Dendritic cell treated with granulocyte-macrophage colony-stimulating factor and Interleukin-4, amounts not matched to agents 40 ng/mL and 50 ng/mL, for 4 days (primary cell): ENCODE results near the gene ZNF792.
A peak's percentile ranks its signal among the peaks of the same experiment; 100 is the strongest.

ENCODE experiments used
- H3K27ac Mint-ChIP-seq: one replicate; pipeline ENCODE4 v1.8.0; 2022; ENCODE audit warnings: mild to moderate bottlenecking, mixed read lengths
- H3K27me3 Mint-ChIP-seq: one replicate; pipeline ENCODE4 v1.8.0; 2022; ENCODE audit warnings: mild to moderate bottlenecking, mixed read lengths
- H3K36me3 Mint-ChIP-seq: one replicate; pipeline ENCODE4 v1.8.0; 2022; ENCODE audit warnings: low read depth, mixed read lengths
- H3K4me1 Mint-ChIP-seq: one replicate; pipeline ENCODE4 v1.8.0; 2022; ENCODE audit warnings: low read depth, mixed read lengths
- H3K4me3 Mint-ChIP-seq: one replicate; pipeline ENCODE4 v1.8.0; 2022; ENCODE audit warnings: mild to moderate bottlenecking, moderate library complexity, mixed read lengths
- H3K9me3 Mint-ChIP-seq: one replicate; pipeline ENCODE4 v1.8.0; 2022; ENCODE audit warnings: mixed read lengths
- intact Hi-C: fragments of 100-400 bp; cut with micrococcal nuclease; formaldehyde crosslinking; loops from one replicate; pipeline ENCODE4 v1.15.0; 2022

ZNF792 gene

DNA sequence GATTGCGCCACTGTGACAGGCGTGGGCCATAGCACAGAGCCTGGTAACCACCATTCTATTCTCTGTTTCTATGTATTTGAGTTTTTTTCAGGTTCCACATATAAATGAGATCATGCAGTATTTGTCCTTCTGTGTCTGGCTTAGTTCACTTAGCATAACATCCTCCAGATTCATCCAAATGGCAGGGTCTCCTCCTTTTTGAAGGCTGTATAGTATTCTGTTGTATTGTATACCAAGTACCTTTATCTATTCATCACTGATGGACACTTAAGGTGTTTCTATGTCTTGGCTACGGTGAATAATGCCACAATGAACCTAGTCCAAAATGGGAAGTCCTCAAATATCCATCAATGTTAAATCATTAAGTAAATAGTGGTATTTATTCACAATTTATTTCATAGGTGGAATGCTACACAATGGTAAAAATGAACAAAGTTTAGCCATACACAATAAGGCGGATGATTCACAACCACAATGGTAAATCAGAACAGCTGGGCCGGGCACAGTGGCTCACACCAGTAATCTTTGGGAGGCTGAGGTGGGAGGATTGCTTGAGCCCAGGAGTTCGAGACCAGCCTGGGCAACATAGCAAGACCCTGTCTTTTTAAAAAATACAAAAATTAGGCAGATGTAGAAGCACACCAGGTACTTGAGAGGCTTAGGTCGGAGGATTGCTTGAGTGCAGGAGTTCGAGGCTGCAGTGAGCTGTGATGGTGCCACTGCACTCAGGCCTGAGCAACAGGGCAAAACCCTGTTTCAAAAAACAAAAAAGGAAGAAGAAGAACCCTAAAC is 27.7 kb upstream of the ZNF792 start:
- Mint-ChIP-seq H3K9me3 (no peaks in the 10 kb centered on the region), H3K4me1 (peaks cover 44% of the 10 kb centered on the region), H3K27ac (no peak overlapping the region), H3K4me3 (no peak overlapping the region), H3K27me3 (peaks cover 6% of the 10 kb centered on the region), H3K36me3 (no peaks in the 10 kb centered on the region)
- intact Hi-C loops = no loop called here

DNA sequence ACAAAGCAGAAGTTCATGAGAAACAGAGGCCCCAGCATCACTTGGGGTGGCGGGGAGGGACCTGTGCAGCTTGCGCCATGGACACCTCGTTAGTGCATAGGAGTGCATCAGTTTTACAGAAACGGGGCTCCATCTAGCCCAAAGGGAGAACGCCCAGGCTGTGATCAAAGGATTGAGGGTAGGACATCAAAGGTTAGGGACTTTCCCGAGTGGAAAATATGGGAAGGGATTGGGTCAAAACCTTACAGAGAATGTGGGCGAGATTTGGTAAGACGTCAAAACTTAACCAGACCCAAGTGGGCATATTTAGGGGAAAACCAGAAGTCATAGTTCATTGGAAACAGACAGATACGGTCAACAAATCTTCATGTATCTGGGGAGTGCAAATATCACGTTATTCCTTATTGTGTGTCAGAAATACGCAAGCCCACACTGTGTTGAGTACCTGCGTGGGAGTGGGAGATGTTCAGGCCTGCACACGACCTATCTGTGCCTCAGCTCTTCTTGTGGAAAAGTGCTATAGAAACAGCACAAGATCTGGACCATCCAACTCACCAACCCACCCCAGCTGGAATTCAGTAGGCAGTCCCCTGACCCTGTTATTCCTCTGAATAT is 26.7 kb upstream of the ZNF792 start:
- Mint-ChIP-seq H3K36me3 (no peaks in the 10 kb centered on the region), H3K27ac (peak overlapping the region; percentile 28), H3K27me3 (peaks cover 7% of the 10 kb centered on the region), H3K9me3 (no peaks in the 10 kb centered on the region), H3K4me3 (no peak overlapping the region), H3K4me1 (peaks cover 38% of the 10 kb centered on the region)
- intact Hi-C loops = no loop called here

DNA sequence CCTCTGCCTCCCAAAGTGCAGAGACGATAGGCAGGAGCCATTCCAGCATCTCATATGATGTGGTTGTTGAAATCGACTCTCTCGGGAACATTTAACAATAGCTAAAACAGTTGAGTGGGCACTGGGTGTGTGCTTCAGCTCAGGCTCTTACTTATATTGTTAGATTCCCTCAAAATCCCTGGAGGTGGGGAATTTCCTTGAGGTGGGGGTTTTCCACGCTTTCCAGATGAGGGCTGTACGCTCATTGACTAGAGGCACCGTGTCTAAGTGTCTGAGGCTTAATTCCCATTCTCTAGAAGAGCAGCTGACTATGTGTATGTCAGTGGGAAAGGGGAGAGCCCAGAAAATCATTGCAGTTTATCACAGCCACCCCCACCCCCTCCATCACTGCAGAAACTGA is 25.3 kb upstream of the ZNF792 start:
- H3K9me3 Mint-ChIP-seq = peaks cover 2% of the 10 kb centered on the region
- H3K4me1 Mint-ChIP-seq = peaks cover 42% of the 10 kb centered on the region
- intact Hi-C loops = no loop called here
- H3K27ac Mint-ChIP-seq = peak overlapping the region; percentile 71
- H3K27me3 Mint-ChIP-seq = peaks cover 8% of the 10 kb centered on the region
- H3K36me3 Mint-ChIP-seq = no peaks in the 10 kb centered on the region
- H3K4me3 Mint-ChIP-seq = no peak overlapping the region

DNA sequence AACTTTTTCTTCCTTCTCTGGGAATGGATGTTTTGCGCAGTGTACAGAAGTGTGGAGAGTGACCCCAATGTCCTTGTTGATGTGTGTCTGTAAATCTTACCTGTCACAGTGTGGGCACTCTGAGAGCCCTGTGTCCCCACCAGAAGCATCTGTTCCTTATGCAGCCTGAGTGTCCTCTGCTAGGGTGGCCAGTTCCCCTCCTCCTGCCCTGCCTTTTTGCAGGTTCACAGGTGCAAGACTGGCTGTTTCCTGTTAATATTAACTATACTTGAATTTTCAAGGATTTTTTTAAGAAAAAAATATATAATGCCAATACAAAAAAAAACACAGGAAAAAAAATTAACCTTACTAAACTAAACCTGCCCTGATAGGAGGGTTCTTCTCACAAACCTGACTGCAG is 24.1 kb upstream of the ZNF792 start:
- Mint-ChIP-seq H3K4me3 (no peak overlapping the region), H3K27me3 (peaks cover 2% of the 10 kb centered on the region), H3K9me3 (peaks cover 8% of the 10 kb centered on the region), H3K27ac (peak overlapping the region; percentile 71), H3K36me3 (no peaks in the 10 kb centered on the region), H3K4me1 (peaks cover 39% of the 10 kb centered on the region)
- intact Hi-C loops = no loop called here

DNA sequence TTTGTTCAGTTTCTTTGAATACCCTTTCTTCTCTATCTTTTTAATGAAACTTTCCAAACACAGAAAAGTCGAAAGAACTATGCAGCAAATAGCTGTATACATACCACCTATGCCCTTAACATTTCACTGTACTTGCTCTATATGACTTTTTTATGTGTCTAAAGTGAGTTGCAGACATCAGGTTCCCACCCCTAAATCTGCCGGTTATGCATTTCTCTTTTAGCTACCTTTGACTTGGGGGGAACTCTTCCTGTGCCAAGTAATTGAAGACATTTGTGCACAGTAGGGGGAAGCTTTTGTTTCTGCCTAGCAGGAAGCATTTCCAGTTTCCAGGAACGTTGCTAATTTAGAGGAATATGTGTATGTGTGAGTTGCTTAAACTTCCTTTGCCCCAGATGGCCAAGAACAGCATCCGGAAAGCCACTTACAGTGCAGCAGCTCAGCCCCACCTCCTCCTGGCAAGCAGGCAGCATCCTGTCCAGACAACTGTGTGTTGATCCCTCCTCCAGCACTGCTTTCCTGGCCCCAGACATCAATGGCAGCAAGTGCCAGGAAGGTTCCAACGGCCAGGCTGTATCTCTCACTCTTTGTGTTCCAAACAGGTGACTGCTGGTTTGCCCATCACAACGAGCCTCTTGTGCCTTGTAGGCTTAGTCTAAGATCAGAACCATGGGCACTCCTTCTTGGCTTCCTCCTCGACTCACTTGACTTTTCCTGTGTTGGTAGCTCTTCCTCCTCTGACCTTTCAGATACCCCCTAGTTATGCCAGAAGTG is 21.4 kb upstream of the ZNF792 start:
- Mint-ChIP-seq H3K4me1 (peaks cover 35% of the 10 kb centered on the region), H3K36me3 (no peaks in the 10 kb centered on the region), H3K4me3 (no peak overlapping the region), H3K27me3 (peaks cover 2% of the 10 kb centered on the region), H3K27ac (no peak overlapping the region), H3K9me3 (peaks cover 8% of the 10 kb centered on the region)
- intact Hi-C loops = no loop called here

DNA sequence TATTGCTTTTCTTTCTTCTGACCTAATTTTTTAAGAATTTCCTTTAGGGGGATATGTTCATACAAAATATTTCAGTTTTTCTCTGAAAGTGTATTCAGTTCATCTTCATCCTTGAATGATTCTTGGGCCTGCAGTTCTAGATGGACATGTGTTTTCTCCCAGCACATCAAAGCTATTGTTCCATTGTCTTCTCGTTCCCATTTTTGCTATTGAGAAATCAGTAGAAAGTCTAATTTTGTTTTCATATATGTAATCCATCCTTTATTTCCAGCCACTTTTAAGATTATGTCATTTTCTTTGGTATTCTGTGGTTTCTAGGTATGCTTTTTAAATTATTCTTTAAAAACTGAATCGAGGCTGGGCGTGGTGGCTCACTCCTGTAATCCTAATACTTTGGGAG is 20.3 kb upstream of the ZNF792 start:
- peaks cover 8% of the 10 kb centered on the region for H3K9me3 Mint-ChIP-seq
- H3K27me3 Mint-ChIP-seq = peaks cover 2% of the 10 kb centered on the region
- peaks cover 28% of the 10 kb centered on the region for H3K4me1 Mint-ChIP-seq
- intact Hi-C loops = no loop called here
- no peak overlapping the region for H3K27ac Mint-ChIP-seq
- H3K4me3 Mint-ChIP-seq = no peak overlapping the region
- no peaks in the 10 kb centered on the region for H3K36me3 Mint-ChIP-seq

DNA sequence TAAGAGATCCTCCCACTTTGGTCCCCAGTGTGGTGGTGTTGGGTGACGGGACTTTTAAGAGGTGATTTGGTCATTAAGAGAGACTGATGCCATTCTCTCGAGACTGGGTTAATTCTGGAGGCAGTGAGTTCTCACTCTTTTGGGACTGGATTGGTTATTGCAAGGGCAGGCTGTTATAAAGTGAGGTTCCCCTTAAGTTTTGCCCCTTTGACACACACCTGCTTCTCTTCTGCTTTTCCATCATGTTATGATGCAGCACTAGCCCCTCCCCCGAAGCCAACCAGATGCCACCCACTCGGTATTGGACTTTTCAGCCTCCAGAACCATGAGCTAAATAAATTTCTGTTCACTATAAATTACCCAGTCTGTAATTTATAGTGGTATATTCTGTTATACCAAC is 19.8 kb upstream of the ZNF792 start:
- peaks cover 2% of the 10 kb centered on the region for H3K27me3 Mint-ChIP-seq
- intact Hi-C loops = no loop called here
- no peaks in the 10 kb centered on the region for H3K36me3 Mint-ChIP-seq
- H3K4me3 Mint-ChIP-seq = no peak overlapping the region
- H3K4me1 Mint-ChIP-seq = peaks cover 23% of the 10 kb centered on the region
- no peak overlapping the region for H3K27ac Mint-ChIP-seq
- peaks cover 8% of the 10 kb centered on the region for H3K9me3 Mint-ChIP-seq

DNA sequence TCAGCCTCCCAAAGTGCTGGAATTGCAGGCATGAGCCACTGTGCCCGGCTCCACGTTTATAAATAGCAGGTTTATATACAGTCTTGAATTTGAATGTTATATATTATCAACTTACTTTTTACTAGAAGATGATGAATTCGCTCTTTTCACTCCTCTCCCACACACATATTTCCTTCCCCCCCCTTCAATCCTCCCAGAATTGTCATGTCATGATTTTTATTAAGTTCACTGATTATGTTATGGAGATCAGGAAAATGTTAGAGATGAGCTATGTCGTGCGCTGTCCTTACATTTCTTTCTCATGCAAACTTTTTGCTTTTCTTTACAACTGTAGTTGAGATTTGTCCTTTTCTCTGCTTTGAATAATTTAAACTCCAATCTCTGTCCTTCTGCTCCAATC is 18.2 kb upstream of the ZNF792 start:
- intact Hi-C loops = no loop called here
- H3K36me3 Mint-ChIP-seq = no peaks in the 10 kb centered on the region
- H3K27me3 Mint-ChIP-seq = peaks cover 2% of the 10 kb centered on the region
- H3K9me3 Mint-ChIP-seq = peaks cover 8% of the 10 kb centered on the region
- no peak overlapping the region for H3K4me3 Mint-ChIP-seq
- H3K4me1 Mint-ChIP-seq = peaks cover 17% of the 10 kb centered on the region
- H3K27ac Mint-ChIP-seq = no peak overlapping the region

DNA sequence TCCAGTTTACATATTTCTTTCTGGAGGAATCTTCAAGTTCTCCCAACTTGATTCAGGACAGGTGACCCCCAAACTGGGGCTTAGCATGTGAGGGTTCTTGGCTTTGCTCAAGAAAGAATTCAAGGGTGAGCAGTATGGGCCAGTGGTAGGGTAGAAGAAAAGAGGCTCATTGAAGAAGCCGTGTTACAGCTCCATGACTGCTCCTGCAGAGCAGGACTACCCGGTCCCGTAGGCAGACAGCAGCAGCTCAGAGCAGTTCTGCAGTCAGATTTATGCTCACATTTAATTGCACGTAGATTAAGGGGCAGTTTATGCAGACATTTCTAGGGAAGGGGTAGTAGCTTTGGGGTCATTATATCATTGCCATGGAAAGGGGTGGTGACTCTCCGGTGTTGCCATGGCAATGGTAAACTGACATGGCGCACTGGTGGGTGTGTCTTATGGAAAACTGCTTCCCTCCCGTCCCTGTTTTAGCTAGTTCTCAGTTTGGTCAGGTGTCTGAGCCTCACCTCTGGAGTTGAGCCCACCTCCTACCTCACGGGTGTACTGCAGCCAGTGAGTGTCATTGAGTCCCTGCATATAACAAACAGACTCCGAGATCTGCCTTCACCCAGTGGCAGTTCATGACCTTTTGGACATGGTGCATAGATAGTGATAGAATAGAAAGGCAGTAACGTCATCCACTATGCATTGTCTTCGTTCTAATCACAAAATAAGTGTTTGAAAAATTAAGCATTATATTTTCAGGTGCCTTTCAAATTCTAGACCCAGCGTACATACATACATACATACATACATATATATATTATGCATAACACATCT is 16.0 kb upstream of the ZNF792 start:
- Mint-ChIP-seq H3K27ac (no peak overlapping the region), H3K9me3 (peaks cover 20% of the 10 kb centered on the region), H3K4me1 (peaks cover 24% of the 10 kb centered on the region), H3K4me3 (no peak overlapping the region), H3K27me3 (no peaks in the 10 kb centered on the region), H3K36me3 (peaks cover 6% of the 10 kb centered on the region)
- intact Hi-C loops = no loop called here

DNA sequence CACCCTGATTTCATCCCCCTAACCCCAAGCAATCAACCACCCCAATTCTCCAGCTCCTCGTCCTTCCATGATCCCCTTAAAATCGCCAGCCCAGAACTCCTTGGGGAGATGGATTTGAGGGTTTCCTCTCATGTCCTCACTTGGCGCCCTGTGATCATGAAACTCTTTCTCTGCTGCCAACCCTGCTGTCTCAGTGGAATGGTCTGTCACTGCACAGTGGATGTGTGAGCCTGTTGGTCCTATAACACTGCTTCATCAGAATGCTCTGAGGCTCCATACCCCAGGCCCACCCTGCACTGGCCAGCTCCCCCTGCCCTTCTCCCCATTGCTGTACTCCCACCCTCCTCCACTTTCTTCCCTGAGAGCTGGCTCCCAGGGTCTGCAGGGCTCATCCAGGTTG is 12.6 kb upstream of the ZNF792 start:
- H3K36me3 Mint-ChIP-seq = peaks cover 6% of the 10 kb centered on the region
- no peak overlapping the region for H3K27ac Mint-ChIP-seq
- H3K4me1 Mint-ChIP-seq = peaks cover 39% of the 10 kb centered on the region
- peaks cover 13% of the 10 kb centered on the region for H3K9me3 Mint-ChIP-seq
- intact Hi-C loops = no loop called here
- no peak overlapping the region for H3K4me3 Mint-ChIP-seq
- H3K27me3 Mint-ChIP-seq = no peaks in the 10 kb centered on the region

DNA sequence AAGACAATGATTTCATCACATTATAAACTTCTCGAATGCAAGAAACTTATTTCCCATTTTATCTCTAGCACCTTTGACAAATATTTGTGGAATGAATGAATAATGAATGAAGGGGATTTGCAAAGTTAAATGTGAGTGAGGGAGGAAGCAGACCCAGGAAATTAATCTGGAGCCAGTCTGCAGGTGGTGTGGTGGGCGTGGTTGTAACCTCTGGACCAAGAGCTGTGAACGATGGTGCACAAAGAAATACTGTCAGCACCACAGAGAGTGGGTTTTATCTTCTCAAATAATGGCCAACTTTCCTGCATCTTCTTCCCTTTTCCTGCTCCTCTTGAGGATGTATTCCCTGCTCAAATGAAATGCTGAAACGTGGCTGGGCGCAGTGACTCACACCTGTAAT is 11.0 kb upstream of the ZNF792 start:
- Mint-ChIP-seq H3K4me3 (no peak overlapping the region), H3K36me3 (peaks cover 6% of the 10 kb centered on the region), H3K9me3 (peaks cover 13% of the 10 kb centered on the region), H3K4me1 (peaks cover 39% of the 10 kb centered on the region), H3K27ac (no peak overlapping the region), H3K27me3 (no peaks in the 10 kb centered on the region)
- intact Hi-C loops = no loop called here

DNA sequence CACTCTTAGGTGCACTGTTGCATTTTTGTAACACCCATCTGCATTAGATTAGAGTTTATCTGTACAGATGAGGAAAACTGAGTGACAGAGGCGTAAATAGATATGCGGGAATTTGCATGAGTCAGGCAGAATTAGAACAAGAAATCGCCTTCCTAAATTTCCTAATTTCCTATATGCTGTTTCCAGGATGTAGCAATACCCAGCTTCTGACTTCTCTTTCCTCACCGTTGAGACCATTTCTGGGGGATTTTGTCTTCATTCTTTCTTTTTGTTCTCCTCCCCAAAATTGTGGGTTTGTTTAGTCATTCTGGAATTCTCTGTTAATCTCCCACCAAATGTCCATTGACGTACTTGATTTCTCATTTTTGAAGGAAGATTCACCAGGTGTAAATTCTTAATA is 10.6 kb upstream of the ZNF792 start:
- intact Hi-C loops = no loop called here
- Mint-ChIP-seq H3K4me3 (no peak overlapping the region), H3K9me3 (peaks cover 17% of the 10 kb centered on the region), H3K36me3 (peaks cover 6% of the 10 kb centered on the region), H3K4me1 (peaks cover 39% of the 10 kb centered on the region), H3K27me3 (no peaks in the 10 kb centered on the region), H3K27ac (no peak overlapping the region)

DNA sequence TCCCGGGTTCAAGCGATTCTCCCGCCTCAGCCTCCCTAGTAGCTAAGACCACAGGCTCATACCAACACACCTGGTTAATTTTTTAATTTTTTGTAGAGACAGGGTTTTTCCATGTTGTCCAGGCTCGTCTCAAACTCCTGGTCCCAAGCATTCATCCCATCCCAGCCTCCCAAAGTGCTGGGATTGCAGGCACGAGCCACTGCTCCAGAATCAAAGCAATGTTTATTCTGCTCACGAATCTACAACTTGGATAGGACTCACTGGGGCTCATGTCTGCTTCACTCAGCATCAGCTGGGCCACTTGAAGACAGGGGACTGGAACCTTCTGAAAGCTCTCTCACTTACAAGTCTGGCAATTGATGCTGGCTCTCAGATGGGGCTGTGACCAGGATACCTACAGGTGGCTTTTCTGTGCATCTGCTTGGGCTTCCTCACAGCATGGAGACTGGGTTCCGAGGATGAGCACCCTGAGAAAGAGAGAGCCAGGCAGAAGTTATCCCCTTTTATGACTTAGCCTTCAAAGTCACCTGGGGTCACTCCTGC is 8.2 kb upstream of the ZNF792 start:
- Mint-ChIP-seq H3K36me3 (peaks cover 6% of the 10 kb centered on the region), H3K27ac (no peak overlapping the region), H3K4me3 (no peak overlapping the region), H3K9me3 (peaks cover 36% of the 10 kb centered on the region), H3K4me1 (peaks cover 39% of the 10 kb centered on the region), H3K27me3 (no peaks in the 10 kb centered on the region)
- intact Hi-C loops = no loop called here
